CD14-positive monocyte (primary cell): ENCODE measurements around the gene PPP2R2D. TPM values are rescaled to one million over a fixed set of nuclear protein-coding genes. Genes with fewer than 3 reads are reported as not detected.

Experiments
- DNase-seq, 3 donors: peaks; one replicate each; pipeline ENCODE4 v3.0.0-alpha.2; 2011 to 2022
- H2AFZ ChIP-seq: 2 replicates; pipeline ENCODE4 v1.6.0; 2012; ENCODE audit warnings: mild to moderate bottlenecking, low read depth, low read length, inconsistent platforms; ENCODE audit not compliant: insufficient read depth, poor library complexity, severe bottlenecking
- H3K27ac ChIP-seq, 2 donors: 1 replicate in 1 of 2; 2 replicates in 1 of 2; pipeline ENCODE4 v1.5.1; 2012 to 2013; ENCODE audit warnings: low read length in 2 of 2, control low read depth in 1 of 2, inconsistent platforms in 1 of 2, low read depth in 1 of 2, mild to moderate bottlenecking in 1 of 2
- H3K27me3 ChIP-seq, 2 donors: one replicate each; pipeline versions ENCODE4 v1.6.0 to v1.6.1; 2011 to 2013; ENCODE audit warnings: low read length in 2 of 2; ENCODE audit not compliant: control insufficient read depth in 2 of 2, insufficient read depth in 2 of 2
- H3K36me3 ChIP-seq, 2 donors: replicated peaks in 1 of 2; 1 replicate in 1 of 2; 2 replicates in 1 of 2; pipeline versions ENCODE4 v1.5.1 to v1.6.1; 2012 to 2013; ENCODE audit warnings: low read length in 2 of 2, control low read depth in 1 of 2, inconsistent platforms in 1 of 2, mild to moderate bottlenecking in 1 of 2; ENCODE audit not compliant: insufficient read depth in 2 of 2, control insufficient read depth in 1 of 2
- H3K4me1 ChIP-seq, 2 donors: 1 replicate in 1 of 2; 2 replicates in 1 of 2; pipeline versions ENCODE4 v1.5.1 to v1.6.1; 2012 to 2013; ENCODE audit warnings: low read length in 2 of 2, control low read depth in 1 of 2, inconsistent platforms in 1 of 2, mild to moderate bottlenecking in 1 of 2, moderate library complexity in 1 of 2; ENCODE audit not compliant: insufficient read depth in 2 of 2, control insufficient read depth in 1 of 2
- H3K4me2 ChIP-seq: replicated peaks from 2 replicates; pipeline ENCODE3; 2012; ENCODE audit warnings: low read length, moderate library complexity, mild to moderate bottlenecking; ENCODE audit not compliant: poor library complexity, severe bottlenecking; ENCODE audit errors: extremely low read depth
- H3K4me3 ChIP-seq, 3 experiments: fragments of 200-600 bp in 1 of 3; sonication (generic) in 1 of 3; replicated peaks in 1 of 3; 1 replicate in 2 of 3; 2 replicates in 1 of 3; pipeline ENCODE4 v1.5.1; 2011 to 2013; ENCODE audit warnings: low read length in 3 of 3, mild to moderate bottlenecking in 3 of 3, control low read depth in 2 of 3, low read depth in 2 of 3, inconsistent platforms in 1 of 3, moderate library complexity in 1 of 3
- H3K79me2 ChIP-seq: 2 replicates; pipeline ENCODE4 v1.6.0; 2012; ENCODE audit warnings: mild to moderate bottlenecking, control low read depth, inconsistent platforms, low read length, moderate library complexity; ENCODE audit not compliant: insufficient read depth
- H3K9ac ChIP-seq: 2 replicates; pipeline ENCODE4 v1.6.0; 2017; ENCODE audit warnings: low read length, mild to moderate bottlenecking; ENCODE audit not compliant: insufficient read depth, poor library complexity, severe bottlenecking
- H3K9me3 ChIP-seq, 2 donors: replicated peaks in 1 of 2; 1 replicate in 1 of 2; 2 replicates in 1 of 2; pipeline versions ENCODE4 v1.5.1 to v1.6.1; 2012 to 2013; ENCODE audit warnings: low read length in 2 of 2, control low read depth in 1 of 2; ENCODE audit not compliant: control insufficient read depth in 1 of 2, insufficient read depth in 1 of 2
- H4K20me1 ChIP-seq: 2 replicates; pipeline ENCODE4 v1.6.0; 2012; ENCODE audit warnings: mild to moderate bottlenecking, low read length, control low read depth, moderate library complexity; ENCODE audit not compliant: insufficient read depth
- H3K27ac Mint-ChIP-seq, 7 donors: one replicate each; pipeline ENCODE4 v1.8.0; 2020; ENCODE audit warnings: mild to moderate bottlenecking in 7 of 7, mixed read lengths in 7 of 7, moderate library complexity in 6 of 7, inconsistent platforms in 2 of 7
- H3K27me3 Mint-ChIP-seq, 3 donors: one replicate each; pipeline ENCODE4 v1.8.0; 2021 to 2022; ENCODE audit warnings: low read depth in 3 of 3, mild to moderate bottlenecking in 3 of 3, mixed read lengths in 3 of 3, moderate library complexity in 3 of 3, inconsistent platforms in 1 of 3
- H3K36me3 Mint-ChIP-seq, 2 donors: one replicate each; pipeline ENCODE4 v1.8.0; 2020; ENCODE audit warnings: mixed read lengths in 2 of 2, inconsistent platforms in 1 of 2, mild to moderate bottlenecking in 1 of 2
- H3K4me1 Mint-ChIP-seq: one replicate; pipeline ENCODE4 v1.8.0; 2020; ENCODE audit warnings: mild to moderate bottlenecking, mixed read lengths
- H3K4me3 Mint-ChIP-seq, 2 donors: one replicate each; pipeline ENCODE4 v1.8.0; 2020; ENCODE audit warnings: mild to moderate bottlenecking in 2 of 2, mixed read lengths in 2 of 2, moderate library complexity in 1 of 2
- H3K9me3 Mint-ChIP-seq, 7 donors: one replicate each; pipeline ENCODE4 v1.8.0; 2020 to 2022; ENCODE audit warnings: mixed read lengths in 7 of 7, mild to moderate bottlenecking in 6 of 7, moderate library complexity in 6 of 7, inconsistent platforms in 2 of 7
- WGBS: methylation state at CpG from one replicate; pipeline ENCODE4 v1.1.5; 2013; ENCODE audit warnings: missing lambda C conversion rate; ENCODE audit not compliant: insufficient coverage; 5-methylcytosine and 5-hydroxymethylcytosine counted together
- intact Hi-C, 2 donors: fragments of 100-400 bp; cut with micrococcal nuclease; formaldehyde crosslinking; loops; one replicate each; pipeline versions ENCODE4 v1.15.0 to v1.15.1; 2023
- polyA plus RNA-seq, 3 donors: library from polyadenylated mRNA; depleted of rRNA in 1 of 3; unstranded in 2 of 3; stranded (reverse) in 1 of 3; fragments of 300-500 nt in 2 of 3; fragments of >200 nt in 1 of 3; fragmentation: Illumina TruSeq in 2 of 3; gene quantifications; 1 replicate in 2 of 3; 2 replicates in 1 of 3; pipeline ENCODE4 v1.2.3, GENCODE V29; 2012 to 2021
- TF ChIP-seq, protein P1 (sequence below): fragments of 200-600 bp; IDR thresholded peaks from one replicate; pipeline ENCODE4 v1.8.0; 2022; ENCODE audit warnings: antibody characterized with exemption, mild to moderate bottlenecking

PPP2R2D gene
- polyA plus RNA-seq, 3 donors: 12.8 to 23.5 (median 12.9) TPM

GRCh38 chr10:131857156-131858117 lies 43.4 kb upstream of the PPP2R2D start:
- Histone ChIP-seq H3K9me3 (no peaks in the 10 kb centered on the region), H3K27ac (no peak overlapping the region), H3K79me2 (no peaks in the 10 kb centered on the region), H3K4me2 (no peak overlapping the region), H3K36me3 (no peaks in the 10 kb centered on the region), H4K20me1 (no peaks in the 10 kb centered on the region), H3K4me3 (no peak overlapping the region), H3K9ac (no peak overlapping the region), H3K27me3 (no peaks in the 10 kb centered on the region), H3K4me1 (no peaks in the 10 kb centered on the region), H2AFZ (no peak overlapping the region)
- H3K36me3 Mint-ChIP-seq: no peaks in the 10 kb centered on the region
- TF ChIP-seq, protein P1, sequence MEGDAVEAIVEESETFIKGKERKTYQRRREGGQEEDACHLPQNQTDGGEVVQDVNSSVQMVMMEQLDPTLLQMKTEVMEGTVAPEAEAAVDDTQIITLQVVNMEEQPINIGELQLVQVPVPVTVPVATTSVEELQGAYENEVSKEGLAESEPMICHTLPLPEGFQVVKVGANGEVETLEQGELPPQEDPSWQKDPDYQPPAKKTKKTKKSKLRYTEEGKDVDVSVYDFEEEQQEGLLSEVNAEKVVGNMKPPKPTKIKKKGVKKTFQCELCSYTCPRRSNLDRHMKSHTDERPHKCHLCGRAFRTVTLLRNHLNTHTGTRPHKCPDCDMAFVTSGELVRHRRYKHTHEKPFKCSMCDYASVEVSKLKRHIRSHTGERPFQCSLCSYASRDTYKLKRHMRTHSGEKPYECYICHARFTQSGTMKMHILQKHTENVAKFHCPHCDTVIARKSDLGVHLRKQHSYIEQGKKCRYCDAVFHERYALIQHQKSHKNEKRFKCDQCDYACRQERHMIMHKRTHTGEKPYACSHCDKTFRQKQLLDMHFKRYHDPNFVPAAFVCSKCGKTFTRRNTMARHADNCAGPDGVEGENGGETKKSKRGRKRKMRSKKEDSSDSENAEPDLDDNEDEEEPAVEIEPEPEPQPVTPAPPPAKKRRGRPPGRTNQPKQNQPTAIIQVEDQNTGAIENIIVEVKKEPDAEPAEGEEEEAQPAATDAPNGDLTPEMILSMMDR: no peak
- peaks cover 0 to 1% (median 0%) of the 10 kb centered on the region in 7 donors for H3K9me3 Mint-ChIP-seq
- no peak overlapping the region for H3K27ac Mint-ChIP-seq
- intact Hi-C loops: no loop called here
- WGBS: 91% methylated on average over 27 of the region's 33 CpGs
- no peak for DNase-seq
- peaks cover 2 to 13% (median 10%) of the 10 kb centered on the region in 3 donors for H3K27me3 Mint-ChIP-seq
- no peak overlapping the region for H3K4me3 Mint-ChIP-seq
- H3K4me1 Mint-ChIP-seq: no peaks in the 10 kb centered on the region

GRCh38 chr10:131858118-131858515 lies 42.7 kb upstream of the PPP2R2D start:
- no peak overlapping the region for H2AFZ ChIP-seq
- no peaks in the 10 kb centered on the region for H3K36me3 ChIP-seq
- TF ChIP-seq, protein P1: no peak
- H3K27ac Mint-ChIP-seq: no peak overlapping the region
- no peaks in the 10 kb centered on the region for H3K4me1 Mint-ChIP-seq
- H3K4me3 Mint-ChIP-seq: no peak overlapping the region
- no peaks in the 10 kb centered on the region for H3K27me3 ChIP-seq
- no peaks in the 10 kb centered on the region for H3K36me3 Mint-ChIP-seq
- intact Hi-C loops: no loop called here
- H3K79me2 ChIP-seq: no peaks in the 10 kb centered on the region
- no peaks in the 10 kb centered on the region for H3K9me3 ChIP-seq
- H3K27ac ChIP-seq: no peak overlapping the region
- H3K9ac ChIP-seq: no peak overlapping the region
- H3K4me3 ChIP-seq: no peak overlapping the region
- WGBS: 84% methylated on average over 8 of the region's 11 CpGs
- no peaks in the 10 kb centered on the region for H3K4me1 ChIP-seq
- no peaks in the 10 kb centered on the region for H4K20me1 ChIP-seq
- H3K27me3 Mint-ChIP-seq: peaks cover 3 to 14% (median 14%) of the 10 kb centered on the region in 3 donors
- no peak for DNase-seq
- no peak overlapping the region for H3K4me2 ChIP-seq
- H3K9me3 Mint-ChIP-seq: peaks cover 0 to 4% (median 0%) of the 10 kb centered on the region in 7 donors
